HEK293 (cell line): ENCODE data around the gene MAK.

ENCODE experiments used
- CTCF ChIA-PET: fragments of 350-600 bp; formaldehyde crosslinking; extraction: SDS; loops from one replicate; lab custom pipeline; 2021; ENCODE audit warnings: antibody characterized with exemption; lab: Yijun Ruan, JAX
- POLR2A ChIA-PET: fragments of 300-600 bp; formaldehyde crosslinking; extraction: SDS; loops from one replicate; lab custom pipeline; 2020; ENCODE audit warnings: antibody characterized with exemption, inconsistent platforms; lab: Yijun Ruan, JAX
- H3K27ac ChIP-seq: fragments of 200-500 bp; sonication (Bioruptor generic); 2 replicates; pipeline ENCODE4 v1.5.1; 2014; ENCODE audit warnings: low read depth, low read length, control low read depth, inconsistent platforms; ENCODE audit errors: extremely low read depth
- H3K36me3 ChIP-seq, 2 experiments: fragments of 200-500 bp in 1 of 2; sonication (Bioruptor generic) in 1 of 2; 1 replicate in 1 of 2; 2 replicates in 1 of 2; pipeline ENCODE4 v1.5.1; 2014 to 2017; ENCODE audit warnings: inconsistent platforms in 2 of 2, low read length in 2 of 2; ENCODE audit not compliant: control insufficient read depth in 2 of 2, insufficient read depth in 1 of 2
- H3K4me1 ChIP-seq: fragments of 200-500 bp; sonication (Bioruptor generic); 2 replicates; pipeline ENCODE4 v1.5.1; 2014; ENCODE audit warnings: mild to moderate bottlenecking, low read length, inconsistent platforms; ENCODE audit not compliant: control insufficient read depth, insufficient read depth
- H3K4me3 ChIP-seq: 2 replicates; pipeline ENCODE4 v1.5.1; 2011; ENCODE audit warnings: low read depth, mild to moderate bottlenecking, control low read depth, low read length, moderate library complexity
- H3K9me3 ChIP-seq: fragments of 200-500 bp; sonication (Bioruptor generic); 2 replicates; pipeline ENCODE4 v1.5.1; 2014; ENCODE audit warnings: low read depth, low read length, inconsistent platforms; ENCODE audit not compliant: control insufficient read depth, insufficient read depth
- HIC1 ChIP-seq: fragments of 450-650 bp; formaldehyde crosslinking; IDR thresholded peaks from 2 replicates; pipeline ENCODE4 v1.5.1; 2016; ENCODE audit warnings: missing biosample characterization, missing genetic modification characterization
- INSM2 ChIP-seq: fragments of 450-650 bp; formaldehyde crosslinking; IDR thresholded peaks from 2 replicates; pipeline ENCODE4 v1.5.1; 2016; ENCODE audit warnings: missing biosample characterization, missing genetic modification characterization
- KLF16 ChIP-seq: fragments of 450-650 bp; formaldehyde crosslinking; IDR thresholded peaks from 2 replicates; pipeline ENCODE4 v1.5.1; 2017; ENCODE audit warnings: missing biosample characterization, missing genetic modification characterization
- WT1 ChIP-seq: fragments of 450-650 bp; formaldehyde crosslinking; IDR thresholded peaks from 2 replicates; pipeline ENCODE4 v1.5.1; 2016; ENCODE audit warnings: missing biosample characterization, missing genetic modification characterization
- ZBTB11 ChIP-seq: fragments of 450-650 bp; formaldehyde crosslinking; conservative IDR thresholded peaks from 2 replicates; pipeline ENCODE4 v1.5.1; 2016; ENCODE audit warnings: low read depth, missing biosample characterization, missing genetic modification characterization
- ZBTB26 ChIP-seq: fragments of 450-650 bp; formaldehyde crosslinking; optimal IDR thresholded peaks from 2 replicates; pipeline ENCODE3; 2016; ENCODE audit warnings: missing biosample characterization, mild to moderate bottlenecking, missing genetic modification characterization
- ZBTB49 ChIP-seq: fragments of 450-650 bp; formaldehyde crosslinking; IDR thresholded peaks from 2 replicates; pipeline ENCODE4 v1.5.1; 2016; ENCODE audit warnings: missing biosample characterization, missing genetic modification characterization, low read depth
- ZNF10 ChIP-seq: fragments of 450-650 bp; formaldehyde crosslinking; IDR thresholded peaks from 2 replicates; pipeline ENCODE4 v1.5.1; 2017; ENCODE audit warnings: missing biosample characterization, missing genetic modification characterization
- ZNF121 ChIP-seq: fragments of 450-650 bp; formaldehyde crosslinking; IDR thresholded peaks from 2 replicates; pipeline ENCODE4 v1.5.1; 2016; ENCODE audit warnings: missing biosample characterization, missing genetic modification characterization
- ZNF184 ChIP-seq: fragments of 450-650 bp; IDR thresholded peaks from 2 replicates; pipeline ENCODE4 v1.5.1; 2018; ENCODE audit warnings: missing biosample characterization, mild to moderate bottlenecking, missing genetic modification characterization
- ZNF266 ChIP-seq: fragments of 450-650 bp; formaldehyde crosslinking; IDR thresholded peaks from 2 replicates; pipeline ENCODE4 v1.5.1; 2016; ENCODE audit warnings: missing biosample characterization, missing genetic modification characterization, low read depth
- ZNF473 ChIP-seq: fragments of 450-650 bp; formaldehyde crosslinking; IDR thresholded peaks from 2 replicates; pipeline ENCODE4 v1.5.1; 2017; ENCODE audit warnings: missing biosample characterization, missing genetic modification characterization
- ZNF555 ChIP-seq: fragments of 450-650 bp; formaldehyde crosslinking; conservative IDR thresholded peaks from 2 replicates; pipeline ENCODE4 v1.5.1; 2017; ENCODE audit warnings: missing biosample characterization, mild to moderate bottlenecking, missing genetic modification characterization, inconsistent platforms
- ZNF600 ChIP-seq: fragments of 450-650 bp; formaldehyde crosslinking; IDR thresholded peaks from 2 replicates; pipeline ENCODE4 v1.5.1; 2016; ENCODE audit warnings: missing biosample characterization, missing genetic modification characterization
- ZNF610 ChIP-seq: fragments of 450-650 bp; formaldehyde crosslinking; IDR thresholded peaks from 2 replicates; pipeline ENCODE4 v1.5.1; 2016; ENCODE audit warnings: missing biosample characterization, missing genetic modification characterization, borderline replicate concordance
- ZNF621 ChIP-seq: fragments of 450-650 bp; formaldehyde crosslinking; IDR thresholded peaks from 2 replicates; pipeline ENCODE4 v1.5.1; 2017; ENCODE audit warnings: missing biosample characterization, missing genetic modification characterization
- ZNF629 ChIP-seq: fragments of 450-650 bp; formaldehyde crosslinking; IDR thresholded peaks from 2 replicates; pipeline ENCODE4 v1.5.1; 2017; ENCODE audit warnings: missing biosample characterization, missing genetic modification characterization
- ZNF660 ChIP-seq: fragments of 450-650 bp; IDR thresholded peaks from 2 replicates; pipeline ENCODE4 v1.5.1; 2018; ENCODE audit warnings: missing biosample characterization, mild to moderate bottlenecking, missing genetic modification characterization
- ZNF704 ChIP-seq: fragments of 450-650 bp; formaldehyde crosslinking; IDR thresholded peaks from 2 replicates; pipeline ENCODE4 v1.5.1; 2016; ENCODE audit warnings: missing biosample characterization, missing genetic modification characterization
- ZNF777 ChIP-seq: fragments of 450-650 bp; formaldehyde crosslinking; IDR thresholded peaks from 2 replicates; pipeline ENCODE4 v1.5.1; 2017; ENCODE audit warnings: missing biosample characterization, missing genetic modification characterization, borderline replicate concordance
- ZSCAN16 ChIP-seq: fragments of 450-650 bp; formaldehyde crosslinking; IDR thresholded peaks from 2 replicates; pipeline ENCODE4 v1.5.1; 2016; ENCODE audit warnings: missing biosample characterization, missing genetic modification characterization
- ZXDB ChIP-seq: fragments of 450-650 bp; formaldehyde crosslinking; IDR thresholded peaks from 2 replicates; pipeline ENCODE4 v1.5.1; 2016; ENCODE audit warnings: missing biosample characterization, missing genetic modification characterization

Gene MAK

GRCh38 chr6:10759884-10760329, 78.4 kb downstream of the MAK start:
- no peak overlapping the region for H3K4me3 ChIP-seq
- H3K4me1 ChIP-seq, result no peaks in the 10 kb centered on the region
- POLR2A ChIA-PET, result interaction anchor here (1.0 to 2.2 kb wide), 5 partner anchors 13 to 65 kb away, joined by 3 to 10 read pairs (median 3); partner anchors contain the start of genes C6orf52, PAK1IP1, TMEM14B and TMEM14C
- peaks cover 26 to 47% of the 10 kb centered on the region in 2 experiments for H3K36me3 ChIP-seq
- no peak overlapping the region for H3K27ac ChIP-seq
- CTCF ChIA-PET, result interaction anchor here (0.6 to 2.6 kb wide), 15 partner anchors 10 to 281 kb away, joined by 3 to 22 read pairs (median 4); partner anchors contain the start of genes SYCP2L and TMEM14B
- no peaks in the 10 kb centered on the region for H3K9me3 ChIP-seq
- TF ChIP-seq ZNF777 (tag by site-specific recombination), result no peak
- no peak for TF ChIP-seq ZNF660 (tag by site-specific recombination)
- TF ChIP-seq ZNF266 (tag by site-specific recombination), result no peak
- no peak for TF ChIP-seq ZBTB11 (tag by site-specific recombination)
- no peak for TF ChIP-seq ZNF610 (tag by site-specific recombination)
- TF ChIP-seq ZNF473, result no peak
- no peak for TF ChIP-seq ZBTB26 (tag by site-specific recombination)
- TF ChIP-seq INSM2, result peak; percentile 56; the same call in 1 of the 2 replicates
- TF ChIP-seq HIC1 (tag by site-specific recombination), result 0 out of 2 replicates have a peak, but pooled peaks have one; percentile 15
- 0 out of 2 replicates have a peak, but pooled peaks have one; percentile 31 for TF ChIP-seq WT1 (tag by site-specific recombination)
- no peak for TF ChIP-seq KLF16 (tag by site-specific recombination)
- TF ChIP-seq ZNF704 (tag by site-specific recombination), result no peak
- peak; percentile 72 for TF ChIP-seq ZNF629 (tag by site-specific recombination)
- no peak for TF ChIP-seq ZNF621 (tag by site-specific recombination)
- TF ChIP-seq ZNF555 (tag by site-specific recombination), result no peak
- 0 out of 2 replicates have a peak, but pooled peaks have one; percentile 30 for TF ChIP-seq ZXDB (tag by site-specific recombination)
- TF ChIP-seq ZBTB49 (tag by site-specific recombination), result no peak
- TF ChIP-seq ZSCAN16 (tag by site-specific recombination), result no peak
- 0 out of 2 replicates have a peak, but pooled peaks have one; percentile 38 for TF ChIP-seq ZNF10 (tag by site-specific recombination)
- TF ChIP-seq ZNF184 (tag by site-specific recombination), result peak; percentile 83
- no peak for TF ChIP-seq ZNF121 (tag by site-specific recombination)
- 0 out of 2 replicates have a peak, but pooled peaks have one; percentile 25 for TF ChIP-seq ZNF600
